Measurements from ENCODE around the gene MTMR10.

MTMR10 gene

GRCh38 chr15:31012455-31012854, 21.0 kb upstream of the MTMR10 start:
- no peak for DNase-seq (ENCODE audit: low read depth in 2 of 2)

GRCh38 chr15:31010036-31010435, 18.6 kb upstream of the MTMR10 start:
- DNase-seq (ENCODE audit: low read depth in 2 of 2), result no peak

- no peak for DNase-seq (ENCODE audit: low read depth in 2 of 2)
These were observed 14.2 kb upstream of the MTMR10 start for GRCh38 chr15:31005660-31006059.

- no peak for DNase-seq (ENCODE audit: low read depth in 2 of 2)
These were observed 12.8 kb upstream of the MTMR10 start for GRCh38 chr15:31004220-31004733.

- DNase-seq (ENCODE audit: low read depth in 2 of 2), result no peak
These were observed 10.3 kb upstream of the MTMR10 start for GRCh38 chr15:31001702-31002101.

- no peak for DNase-seq (ENCODE audit: low read depth in 2 of 2)
These were observed 8.3 kb upstream of the MTMR10 start for GRCh38 chr15:30999729-31000128.

- DNase-seq (ENCODE audit: low read depth in 2 of 2), result no peak
These were observed 5.8 kb upstream of the MTMR10 start for GRCh38 chr15:30997270-30997669.

- DNase-seq (ENCODE audit: low read depth in 2 of 2), result no peak
These were observed 929 bp upstream of the MTMR10 start for GRCh38 chr15:30992249-30992864.

GRCh38 chr15:30990446-30991254, 778 bp downstream of the MTMR10 start:
- no peak for DNase-seq (ENCODE audit: low read depth in 2 of 2)

- no peak for DNase-seq (ENCODE audit: low read depth in 2 of 2)
These were observed 1.4 kb downstream of the MTMR10 start for GRCh38 chr15:30990036-30990435.

GRCh38 chr15:30985081-30985531, 6.3 kb downstream of the MTMR10 start:
- DNase-seq (ENCODE audit: low read depth in 2 of 2), result no peak

- DNase-seq (ENCODE audit: low read depth in 2 of 2), result no peak
These were observed 6.9 kb downstream of the MTMR10 start for GRCh38 chr15:30984542-30984941.

GRCh38 chr15:30984118-30984517, 7.3 kb downstream of the MTMR10 start:
- no peak for DNase-seq (ENCODE audit: low read depth in 2 of 2)

- no peak for DNase-seq (ENCODE audit: low read depth in 2 of 2)
These were observed 12.0 kb downstream of the MTMR10 start for GRCh38 chr15:30979457-30979856.

GRCh38 chr15:30978328-30978727, 13.1 kb downstream of the MTMR10 start:
- no peak for DNase-seq (ENCODE audit: low read depth in 2 of 2)

GRCh38 chr15:30974112-30974511, 17.3 kb downstream of the MTMR10 start:
- no peak for DNase-seq (ENCODE audit: low read depth in 2 of 2)

- no peak for DNase-seq (ENCODE audit: low read depth in 2 of 2)
These were observed 18.0 kb downstream of the MTMR10 start for GRCh38 chr15:30973379-30973778.

GRCh38 chr15:30969724-30970123, 21.7 kb downstream of the MTMR10 start:
- no peak for DNase-seq (ENCODE audit: low read depth in 2 of 2)

GRCh38 chr15:30963681-30964080, 27.7 kb downstream of the MTMR10 start:
- no peak for DNase-seq (ENCODE audit: low read depth in 2 of 2)

- no peak for DNase-seq (ENCODE audit: low read depth in 2 of 2)
These were observed 28.8 kb downstream of the MTMR10 start for GRCh38 chr15:30962659-30963058.

- no peak for DNase-seq (ENCODE audit: low read depth in 2 of 2)
These were observed 29.3 kb downstream of the MTMR10 start for GRCh38 chr15:30962079-30962478.

GRCh38 chr15:30958219-30958618, 33.2 kb downstream of the MTMR10 start:
- DNase-seq (ENCODE audit: low read depth in 2 of 2), result no peak

Measured in activated CD8-positive, alpha-beta memory T cell treated with anti-CD3 and anti-CD28 coated beads for 4 hours (primary cell).